ENCODE measurements around the gene COQ10A. TPM values are rescaled to one million over a fixed set of nuclear protein-coding genes. Genes with fewer than 3 reads are reported as not detected.

The COQ10A gene
- total RNA-seq, 1 donor from 2014 or later, result 23.6 TPM

DNA sequence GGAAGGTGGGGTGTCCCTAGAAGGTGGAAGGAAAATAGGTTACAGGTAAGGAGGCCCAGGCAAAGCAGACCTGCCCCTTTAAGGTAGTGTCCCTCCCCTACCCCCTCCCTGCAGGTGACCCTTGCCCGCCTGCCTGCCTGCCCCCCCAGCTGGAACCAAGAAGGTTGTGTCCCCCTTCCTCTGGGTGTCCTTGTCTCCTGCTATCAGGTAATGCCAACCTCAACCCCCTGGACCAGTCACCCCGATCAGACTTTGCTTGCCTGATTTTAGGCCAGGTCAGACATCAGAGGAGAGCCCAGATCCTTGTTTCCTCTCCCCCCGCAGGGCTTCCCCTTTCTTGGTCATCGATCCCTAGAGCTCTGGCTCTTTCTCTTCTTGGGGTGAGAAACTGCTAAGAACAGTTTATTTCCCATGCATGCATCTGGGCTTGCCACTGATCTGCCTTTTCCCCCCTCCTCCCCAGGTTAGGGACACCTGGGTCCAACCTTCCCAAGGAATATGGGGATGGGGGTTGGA, 36.8 kb upstream of the COQ10A start, which contains the start of gene SLC39A5:
TSS of gene SLC39A5 (plus strand) at position 136 of the 516 bp plus-strand sequence. CDS start 1,224 bp downstream, outside the sequence.
- peak within 1 kb of the TSS; percentile 95 for H3K27ac Mint-ChIP-seq
- peaks cover 4% of the 10 kb centered on the region for H3K36me3 Mint-ChIP-seq (ENCODE audit: insufficient read depth)
- peaks cover 32% of the 10 kb centered on the region for H3K4me1 Mint-ChIP-seq (ENCODE audit: low read depth)
- TF ChIP-seq, protein P1, sequence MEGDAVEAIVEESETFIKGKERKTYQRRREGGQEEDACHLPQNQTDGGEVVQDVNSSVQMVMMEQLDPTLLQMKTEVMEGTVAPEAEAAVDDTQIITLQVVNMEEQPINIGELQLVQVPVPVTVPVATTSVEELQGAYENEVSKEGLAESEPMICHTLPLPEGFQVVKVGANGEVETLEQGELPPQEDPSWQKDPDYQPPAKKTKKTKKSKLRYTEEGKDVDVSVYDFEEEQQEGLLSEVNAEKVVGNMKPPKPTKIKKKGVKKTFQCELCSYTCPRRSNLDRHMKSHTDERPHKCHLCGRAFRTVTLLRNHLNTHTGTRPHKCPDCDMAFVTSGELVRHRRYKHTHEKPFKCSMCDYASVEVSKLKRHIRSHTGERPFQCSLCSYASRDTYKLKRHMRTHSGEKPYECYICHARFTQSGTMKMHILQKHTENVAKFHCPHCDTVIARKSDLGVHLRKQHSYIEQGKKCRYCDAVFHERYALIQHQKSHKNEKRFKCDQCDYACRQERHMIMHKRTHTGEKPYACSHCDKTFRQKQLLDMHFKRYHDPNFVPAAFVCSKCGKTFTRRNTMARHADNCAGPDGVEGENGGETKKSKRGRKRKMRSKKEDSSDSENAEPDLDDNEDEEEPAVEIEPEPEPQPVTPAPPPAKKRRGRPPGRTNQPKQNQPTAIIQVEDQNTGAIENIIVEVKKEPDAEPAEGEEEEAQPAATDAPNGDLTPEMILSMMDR (IDR thresholded peaks at IDR 0.05; ENCODE audit: unreplicated experiment), result no peak
- H3K9me3 Mint-ChIP-seq (ENCODE audit: low read depth), result no peaks in the 10 kb centered on the region
- peak within 1 kb of the TSS; percentile 68 for H3K4me3 Mint-ChIP-seq (ENCODE audit: low read depth)
- no peaks in the 10 kb centered on the region for H3K27me3 Mint-ChIP-seq
- no peak for DNase-seq (ENCODE audit: low spot score, unreplicated experiment)

DNA sequence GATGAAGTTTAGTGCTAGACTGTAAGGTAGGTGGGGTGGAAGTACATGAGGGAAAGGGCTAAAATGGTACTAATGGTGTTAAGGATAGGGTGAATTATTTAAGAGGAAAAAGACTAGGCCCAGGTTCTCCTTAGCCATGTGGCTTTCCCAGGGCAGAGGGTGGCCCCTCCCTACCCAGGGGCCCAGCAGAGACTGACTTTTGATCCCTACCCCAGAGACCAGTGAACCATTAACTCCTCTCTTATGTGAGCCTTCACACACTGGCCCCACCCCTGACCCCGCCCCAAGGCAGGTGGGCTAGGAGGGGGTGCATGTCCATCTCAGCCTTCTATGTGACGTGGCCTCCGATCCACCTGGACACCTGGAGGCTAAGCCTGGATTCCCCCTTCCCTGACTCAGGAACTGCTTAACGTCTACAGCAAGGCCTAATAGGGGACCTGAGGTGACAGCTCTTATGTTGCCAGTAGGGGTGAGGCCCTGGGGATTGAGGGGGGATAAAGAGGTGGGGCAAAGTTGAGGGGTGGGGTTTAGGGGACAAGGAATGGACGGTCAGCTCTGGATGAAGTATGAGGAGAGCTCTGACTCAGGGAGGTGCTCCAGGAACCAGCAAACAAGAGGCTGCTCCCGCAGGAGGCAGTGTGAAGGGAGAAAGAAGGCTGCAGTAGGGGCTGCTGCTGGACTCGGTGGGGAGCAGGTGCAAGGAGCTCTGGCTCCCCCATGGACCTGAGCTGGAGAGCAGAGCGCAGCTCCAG, 36.1 kb upstream of the COQ10A start:
- Mint-ChIP-seq H3K4me3 (ENCODE audit: low read depth) (peak overlapping the region; percentile 68), H3K9me3 (ENCODE audit: low read depth) (no peaks in the 10 kb centered on the region), H3K27ac (peak overlapping the region; percentile 95), H3K27me3 (no peaks in the 10 kb centered on the region), H3K4me1 (ENCODE audit: low read depth) (peaks cover 27% of the 10 kb centered on the region), H3K36me3 (ENCODE audit: insufficient read depth) (peaks cover 4% of the 10 kb centered on the region)
- peak; percentile 57 for DNase-seq (ENCODE audit: low spot score, unreplicated experiment)
- TF ChIP-seq, protein P1 (IDR thresholded peaks at IDR 0.05; ENCODE audit: unreplicated experiment), result no peak

DNA sequence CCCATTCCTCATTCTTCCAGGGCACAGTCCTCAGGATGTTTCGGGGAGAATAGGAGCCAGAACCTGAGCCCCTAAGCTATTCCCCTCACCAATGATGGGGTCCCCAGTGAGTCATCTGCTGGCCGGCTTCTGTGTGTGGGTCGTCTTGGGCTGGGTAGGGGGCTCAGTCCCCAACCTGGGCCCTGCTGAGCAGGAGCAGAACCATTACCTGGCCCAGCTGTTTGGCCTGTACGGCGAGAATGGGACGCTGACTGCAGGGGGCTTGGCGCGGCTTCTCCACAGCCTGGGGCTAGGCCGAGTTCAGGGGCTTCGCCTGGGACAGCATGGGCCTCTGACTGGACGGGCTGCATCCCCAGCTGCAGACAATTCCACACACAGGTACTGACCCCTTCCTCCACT, 35.6 kb upstream of the COQ10A start:
- H3K27ac Mint-ChIP-seq, result peak overlapping the region; percentile 95
- no peak for DNase-seq (ENCODE audit: low spot score, unreplicated experiment)
- H3K27me3 Mint-ChIP-seq, result no peaks in the 10 kb centered on the region
- TF ChIP-seq, protein P1 (IDR thresholded peaks at IDR 0.05; ENCODE audit: unreplicated experiment), result no peak
- H3K4me3 Mint-ChIP-seq (ENCODE audit: low read depth), result peak overlapping the region; percentile 68
- H3K36me3 Mint-ChIP-seq (ENCODE audit: insufficient read depth), result peaks cover 3% of the 10 kb centered on the region
- H3K9me3 Mint-ChIP-seq (ENCODE audit: low read depth), result no peaks in the 10 kb centered on the region
- peaks cover 27% of the 10 kb centered on the region for H3K4me1 Mint-ChIP-seq (ENCODE audit: low read depth)

DNA sequence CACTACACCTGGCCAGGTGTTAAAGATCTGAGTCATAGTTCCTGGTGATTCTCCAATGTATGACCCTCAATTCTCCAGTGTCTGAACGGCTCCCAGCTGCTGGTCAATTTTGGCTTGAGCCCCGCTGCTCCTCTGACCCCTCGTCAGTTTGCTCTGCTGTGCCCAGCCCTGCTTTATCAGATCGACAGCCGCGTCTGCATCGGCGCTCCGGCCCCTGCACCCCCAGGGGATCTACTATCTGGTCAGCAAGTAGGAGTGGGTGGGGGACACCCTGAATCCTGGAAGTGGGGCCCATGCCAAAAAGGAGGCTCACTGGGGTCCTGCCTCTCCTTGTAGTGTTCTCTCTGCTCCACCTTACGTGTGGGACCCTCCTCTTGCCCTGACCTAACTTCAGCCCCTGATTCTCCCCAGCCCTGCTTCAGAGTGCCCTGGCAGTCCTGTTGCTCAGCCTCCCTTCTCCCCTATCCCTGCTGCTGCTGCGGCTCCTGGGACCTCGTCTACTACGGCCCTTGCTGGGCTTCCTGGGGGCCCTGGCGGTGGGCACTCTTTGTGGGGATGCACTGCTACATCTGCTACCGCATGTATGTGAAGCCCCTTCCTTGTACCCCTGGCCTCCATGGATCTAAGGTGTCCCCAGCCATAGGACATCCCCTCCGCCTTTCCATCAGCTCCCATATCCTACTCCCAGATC, 31.9 kb upstream of the COQ10A start:
- TF ChIP-seq, protein P1 (IDR thresholded peaks at IDR 0.05; ENCODE audit: unreplicated experiment), result no peak
- no peaks in the 10 kb centered on the region for H3K9me3 Mint-ChIP-seq (ENCODE audit: low read depth)
- DNase-seq (ENCODE audit: low spot score, unreplicated experiment), result no peak
- no peak overlapping the region for H3K4me3 Mint-ChIP-seq (ENCODE audit: low read depth)
- H3K4me1 Mint-ChIP-seq (ENCODE audit: low read depth), result peaks cover 23% of the 10 kb centered on the region
- peak overlapping the region; percentile 85 for H3K27ac Mint-ChIP-seq
- peaks cover 5% of the 10 kb centered on the region for H3K36me3 Mint-ChIP-seq (ENCODE audit: insufficient read depth)
- H3K27me3 Mint-ChIP-seq, result no peaks in the 10 kb centered on the region

DNA sequence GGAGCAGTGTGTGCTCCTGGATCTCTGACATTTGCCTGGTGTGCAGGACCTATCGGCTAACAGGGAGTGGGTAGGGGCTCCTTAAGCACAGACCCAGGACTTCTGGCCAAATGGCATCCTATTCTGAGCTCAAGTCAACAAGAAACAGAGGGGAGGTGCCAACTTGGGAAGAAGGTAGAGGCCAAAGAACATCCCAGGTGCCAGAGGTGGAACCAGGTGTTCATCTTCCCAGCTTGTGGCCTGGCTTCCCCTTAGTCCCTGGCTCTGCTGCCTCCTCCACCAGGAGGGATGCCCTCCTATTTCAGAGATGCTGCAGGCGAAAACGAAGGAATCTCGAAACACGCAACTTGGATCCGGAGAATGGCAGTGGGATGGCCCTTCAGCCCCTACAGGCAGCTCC, 30.7 kb upstream of the COQ10A start:
- peaks cover 12% of the 10 kb centered on the region for H3K4me1 Mint-ChIP-seq (ENCODE audit: low read depth)
- TF ChIP-seq, protein P1 (IDR thresholded peaks at IDR 0.05; ENCODE audit: unreplicated experiment), result no peak
- no peaks in the 10 kb centered on the region for H3K27me3 Mint-ChIP-seq
- H3K27ac Mint-ChIP-seq, result peak overlapping the region; percentile 64
- H3K4me3 Mint-ChIP-seq (ENCODE audit: low read depth), result no peak overlapping the region
- peaks cover 9% of the 10 kb centered on the region for H3K36me3 Mint-ChIP-seq (ENCODE audit: insufficient read depth)
- DNase-seq (ENCODE audit: low spot score, unreplicated experiment), result no peak
- H3K9me3 Mint-ChIP-seq (ENCODE audit: low read depth), result no peaks in the 10 kb centered on the region

All from progenitor cell of endocrine pancreas (in vitro differentiated cells).